Gastroesophageal sphincter (tissue), 4 donors: ENCODE measurements around the gene SCARF1. TPM values are rescaled to one million over a fixed set of nuclear protein-coding genes. Genes with fewer than 3 reads are reported as not detected.

Source experiments
- ATAC-seq: fragments of 150-250 bp; one replicate; pipeline ENCODE4 v1.9.1; 2016; ENCODE audit warnings: mild to moderate bottlenecking, moderate library complexity
- H3K27ac ChIP-seq, 4 donors: fragments of 200-600 bp; sonication (generic) in 3 of 4; 1 replicate in 3 of 4; 2 replicates in 1 of 4; pipeline ENCODE4 v1.5.1; 2016 to 2019
- H3K27me3 ChIP-seq: fragments of 200-600 bp; sonication (generic); one replicate; pipeline ENCODE4 v1.5.1; 2019
- H3K36me3 ChIP-seq, 2 donors: fragments of 200-600 bp; sonication (generic); one replicate each; pipeline ENCODE4 v1.5.1; 2019; ENCODE audit warnings: control low read depth in 1 of 2
- H3K4me1 ChIP-seq, 3 donors: fragments of 200-600 bp; sonication (generic); 1 replicate in 2 of 3; 2 replicates in 1 of 3; pipeline ENCODE4 v1.5.1; 2016 to 2019; ENCODE audit warnings: control low read depth in 2 of 3
- H3K4me3 ChIP-seq, 2 donors: fragments of 200-600 bp; sonication (generic); one replicate each; pipeline ENCODE4 v1.5.1; 2019; ENCODE audit warnings: mild to moderate bottlenecking in 1 of 2, moderate library complexity in 1 of 2
- H3K9me3 ChIP-seq, 3 donors: fragments of 200-600 bp; sonication (generic); one replicate each; pipeline ENCODE4 v1.5.1; 2017 to 2019; ENCODE audit warnings: control low read depth in 2 of 3
- EP300 ChIP-seq: sonication (generic); formaldehyde crosslinking; IDR thresholded peaks from one replicate; pipeline ENCODE4 v1.6.1; 2017; ENCODE audit warnings: antibody characterized with exemption, mild to moderate bottlenecking
- POLR2A ChIP-seq, 2 donors: fragments of 450-650 bp; IDR thresholded peaks; one replicate each; pipeline ENCODE4 v1.6.1; 2017; ENCODE audit warnings: antibody characterized with exemption in 2 of 2, mild to moderate bottlenecking in 2 of 2, moderate library complexity in 1 of 2
- POLR2AphosphoS5 ChIP-seq: sonication (generic); formaldehyde crosslinking; IDR thresholded peaks from one replicate; pipeline ENCODE4 v1.6.1; 2017; ENCODE audit warnings: antibody characterized with exemption
- WGBS, 2 donors: methylation state at CpG; one replicate each; pipeline ENCODE4 v1.1.5; 2018; ENCODE audit warnings: low coverage in 1 of 2; 5-methylcytosine and 5-hydroxymethylcytosine counted together
- total RNA-seq, 4 donors: library from RNA; depleted of rRNA; stranded (reverse); fragments of >200 nt; gene quantifications; one replicate each; pipeline ENCODE4 v1.1.0, GENCODE V29; 2016
- TF ChIP-seq, protein P1 (sequence below), 4 experiments: fragments of 200-600 bp in 2 of 4; fragments of 450-650 bp in 2 of 4; sonication (generic) in 1 of 4; IDR thresholded peaks; one replicate each; pipeline ENCODE4 v1.5.1; 2017 to 2019; ENCODE audit warnings: antibody characterized with exemption in 4 of 4, mild to moderate bottlenecking in 2 of 4, moderate library complexity in 2 of 4

SCARF1 gene
- total RNA-seq, 4 donors from 2014 or later = 8.9 to 16.8 (median 12.7) TPM

GRCh38 chr17:1641065-1641403, 4.5 kb downstream of the SCARF1 start:
- TF ChIP-seq, protein P1, sequence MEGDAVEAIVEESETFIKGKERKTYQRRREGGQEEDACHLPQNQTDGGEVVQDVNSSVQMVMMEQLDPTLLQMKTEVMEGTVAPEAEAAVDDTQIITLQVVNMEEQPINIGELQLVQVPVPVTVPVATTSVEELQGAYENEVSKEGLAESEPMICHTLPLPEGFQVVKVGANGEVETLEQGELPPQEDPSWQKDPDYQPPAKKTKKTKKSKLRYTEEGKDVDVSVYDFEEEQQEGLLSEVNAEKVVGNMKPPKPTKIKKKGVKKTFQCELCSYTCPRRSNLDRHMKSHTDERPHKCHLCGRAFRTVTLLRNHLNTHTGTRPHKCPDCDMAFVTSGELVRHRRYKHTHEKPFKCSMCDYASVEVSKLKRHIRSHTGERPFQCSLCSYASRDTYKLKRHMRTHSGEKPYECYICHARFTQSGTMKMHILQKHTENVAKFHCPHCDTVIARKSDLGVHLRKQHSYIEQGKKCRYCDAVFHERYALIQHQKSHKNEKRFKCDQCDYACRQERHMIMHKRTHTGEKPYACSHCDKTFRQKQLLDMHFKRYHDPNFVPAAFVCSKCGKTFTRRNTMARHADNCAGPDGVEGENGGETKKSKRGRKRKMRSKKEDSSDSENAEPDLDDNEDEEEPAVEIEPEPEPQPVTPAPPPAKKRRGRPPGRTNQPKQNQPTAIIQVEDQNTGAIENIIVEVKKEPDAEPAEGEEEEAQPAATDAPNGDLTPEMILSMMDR (IDR thresholded peaks at IDR 0.05) = no peak
- TF ChIP-seq EP300 (no peak), POLR2AphosphoS5 (no peak), POLR2A (IDR thresholded peaks at IDR 0.05) (no peak)
- H3K4me3 ChIP-seq = no peak overlapping the region
- H3K27ac ChIP-seq = no peak overlapping the region
- peaks cover 0 to 14% of the 10 kb centered on the region in 2 donors for H3K36me3 ChIP-seq
- no peaks in the 10 kb centered on the region for H3K27me3 ChIP-seq
- ATAC-seq = no peak
- H3K9me3 ChIP-seq = no peaks in the 10 kb centered on the region
- WGBS, 2 donors = 67 to 78% methylated on average over 2 to 5 of the region's 12 CpGs
- peaks cover 0 to 27% (median 8%) of the 10 kb centered on the region in 3 donors for H3K4me1 ChIP-seq

DNA sequence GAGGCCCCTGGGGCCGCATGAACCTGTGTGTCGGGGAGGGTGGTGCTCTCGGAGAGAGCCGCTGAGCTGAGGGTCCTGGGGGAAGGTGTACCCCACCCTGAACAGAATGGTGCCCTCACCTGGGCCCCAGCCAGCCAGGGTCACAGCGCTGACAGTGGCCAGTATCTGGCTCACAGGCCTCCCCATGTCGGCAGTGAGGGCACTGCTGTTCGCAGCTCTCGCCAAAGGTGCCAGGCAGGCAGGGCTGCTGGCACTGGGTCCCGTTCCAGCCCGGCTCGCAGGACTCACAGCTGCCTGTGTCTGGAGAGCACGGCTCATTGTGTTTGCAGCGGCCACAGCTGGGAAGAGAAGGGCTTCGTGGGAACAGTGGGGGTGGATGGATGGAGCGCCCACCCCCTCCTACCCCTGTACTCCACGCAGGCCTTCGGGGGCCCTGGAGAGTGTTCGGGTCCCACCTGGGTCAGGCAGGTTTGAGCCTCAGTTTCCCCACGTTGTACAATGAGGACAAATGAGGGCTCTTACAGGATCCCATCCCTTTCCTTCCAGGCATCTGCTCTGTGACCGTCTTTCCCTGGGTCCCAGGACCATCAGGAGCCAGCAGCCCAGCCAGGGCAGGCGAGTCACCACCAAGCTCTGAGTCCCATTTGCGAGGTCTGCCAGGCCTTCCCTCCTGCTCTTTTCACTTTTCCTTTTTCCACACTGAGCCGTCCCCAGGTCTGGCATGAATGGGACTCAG, 5.0 kb downstream of the SCARF1 start:
- peaks cover 0 to 17% of the 10 kb centered on the region in 2 donors for H3K36me3 ChIP-seq
- TF ChIP-seq EP300 (no peak), POLR2A (IDR thresholded peaks at IDR 0.05) (no peak), POLR2AphosphoS5 (no peak)
- TF ChIP-seq, protein P1 (IDR thresholded peaks at IDR 0.05) = no peak
- H3K9me3 ChIP-seq = no peaks in the 10 kb centered on the region
- ATAC-seq = no peak
- no peak overlapping the region for H3K27ac ChIP-seq
- peaks cover 0 to 21% (median 8%) of the 10 kb centered on the region in 3 donors for H3K4me1 ChIP-seq
- no peaks in the 10 kb centered on the region for H3K27me3 ChIP-seq
- 80 to 81% methylated on average over 1 to 3 of the region's 23 CpGs for WGBS, 2 donors
- H3K4me3 ChIP-seq = no peak overlapping the region

- H3K27me3 ChIP-seq = no peaks in the 10 kb centered on the region
- H3K36me3 ChIP-seq = peaks cover 0 to 26% of the 10 kb centered on the region in 2 donors
- no peaks in the 10 kb centered on the region for H3K9me3 ChIP-seq
- 80 to 85% methylated on average over 3 to 4 of the region's 11 CpGs for WGBS, 2 donors
- ATAC-seq = no peak
- peaks cover 0 to 15% (median 8%) of the 10 kb centered on the region in 3 donors for H3K4me1 ChIP-seq
- no peak overlapping the region for H3K27ac ChIP-seq
- no peak overlapping the region for H3K4me3 ChIP-seq
- TF ChIP-seq POLR2AphosphoS5 (no peak), EP300 (no peak), POLR2A (IDR thresholded peaks at IDR 0.05) (no peak)
- TF ChIP-seq, protein P1 (IDR thresholded peaks at IDR 0.05) = no peak
These were observed 5.9 kb downstream of the SCARF1 start for GRCh38 chr17:1639549-1640180.

GRCh38 chr17:1638624-1639300, 6.8 kb downstream of the SCARF1 start:
- H3K4me3 ChIP-seq = no peak overlapping the region
- no CpG with 5 or more reads among the region's 19 CpGs for WGBS, 2 donors
- no peak for ATAC-seq
- H3K27ac ChIP-seq = no peak overlapping the region
- peaks cover 0 to 6% (median 5%) of the 10 kb centered on the region in 3 donors for H3K4me1 ChIP-seq
- H3K27me3 ChIP-seq = no peaks in the 10 kb centered on the region
- no peak for TF ChIP-seq POLR2A (IDR thresholded peaks at IDR 0.05)
- TF ChIP-seq, protein P1 (IDR thresholded peaks at IDR 0.05) = no peak
- TF ChIP-seq EP300 = no peak
- TF ChIP-seq POLR2AphosphoS5 = no peak
- H3K36me3 ChIP-seq = peaks cover 0 to 28% of the 10 kb centered on the region in 2 donors
- H3K9me3 ChIP-seq = no peaks in the 10 kb centered on the region
